OCI-LY7 (cell line): ENCODE data around the gene IDNK.

Source experiments
- EZH2phosphoT487 ChIP-seq: fragments of 200-600 bp; sonication (generic); IDR thresholded peaks from 2 replicates; pipeline ENCODE4 v1.6.1; 2018; ENCODE audit warnings: low read depth, borderline replicate concordance, mild to moderate bottlenecking, mixed run types, antibody characterized with exemption, low read length, moderate library complexity, mixed read lengths
- TF ChIP-seq, protein P1 (sequence below): fragments of 200-600 bp; sonication (generic); conservative IDR thresholded peaks from 2 replicates; pipeline ENCODE4 v1.5.1; 2014; ENCODE audit warnings: mild to moderate bottlenecking, antibody characterized with exemption, low read length, moderate library complexity, mixed read lengths

DNA sequence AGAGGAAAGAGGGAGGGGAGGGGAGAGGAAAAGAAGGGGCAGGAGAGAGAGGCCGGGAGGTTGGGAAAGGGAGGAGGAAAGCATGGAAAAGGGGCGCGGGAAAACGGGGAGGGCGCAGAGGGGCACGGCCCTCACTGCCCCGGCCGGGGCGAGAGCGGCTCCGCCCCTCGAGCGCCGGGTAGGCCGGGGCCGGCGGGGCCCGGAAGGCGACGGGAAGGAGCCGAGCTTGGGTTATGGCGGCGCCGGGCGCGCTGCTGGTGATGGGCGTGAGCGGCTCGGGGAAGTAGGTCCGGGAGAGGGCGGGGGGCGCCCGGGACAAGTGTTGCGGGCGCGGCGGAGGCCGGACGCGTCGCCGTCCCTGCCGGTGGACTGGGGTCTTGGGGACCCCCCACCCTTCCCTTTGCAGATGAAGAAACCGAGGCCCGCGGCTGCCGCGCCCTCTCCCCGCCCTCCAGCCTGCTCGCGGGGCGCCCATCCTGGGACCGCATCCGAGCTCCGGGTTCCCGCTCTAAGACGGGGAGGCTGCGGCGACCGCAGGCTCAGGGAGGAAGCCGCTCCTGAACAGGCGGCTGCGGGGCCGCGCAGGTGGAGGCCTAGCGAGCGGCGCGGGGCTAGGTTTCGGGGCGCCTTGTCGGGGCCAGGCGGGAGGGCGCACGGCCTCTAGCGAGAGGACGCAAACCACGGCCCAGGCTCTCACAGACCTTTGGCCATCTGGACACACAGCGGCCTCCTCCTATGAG is at the start of gene IDNK:
- TF ChIP-seq, protein P1, sequence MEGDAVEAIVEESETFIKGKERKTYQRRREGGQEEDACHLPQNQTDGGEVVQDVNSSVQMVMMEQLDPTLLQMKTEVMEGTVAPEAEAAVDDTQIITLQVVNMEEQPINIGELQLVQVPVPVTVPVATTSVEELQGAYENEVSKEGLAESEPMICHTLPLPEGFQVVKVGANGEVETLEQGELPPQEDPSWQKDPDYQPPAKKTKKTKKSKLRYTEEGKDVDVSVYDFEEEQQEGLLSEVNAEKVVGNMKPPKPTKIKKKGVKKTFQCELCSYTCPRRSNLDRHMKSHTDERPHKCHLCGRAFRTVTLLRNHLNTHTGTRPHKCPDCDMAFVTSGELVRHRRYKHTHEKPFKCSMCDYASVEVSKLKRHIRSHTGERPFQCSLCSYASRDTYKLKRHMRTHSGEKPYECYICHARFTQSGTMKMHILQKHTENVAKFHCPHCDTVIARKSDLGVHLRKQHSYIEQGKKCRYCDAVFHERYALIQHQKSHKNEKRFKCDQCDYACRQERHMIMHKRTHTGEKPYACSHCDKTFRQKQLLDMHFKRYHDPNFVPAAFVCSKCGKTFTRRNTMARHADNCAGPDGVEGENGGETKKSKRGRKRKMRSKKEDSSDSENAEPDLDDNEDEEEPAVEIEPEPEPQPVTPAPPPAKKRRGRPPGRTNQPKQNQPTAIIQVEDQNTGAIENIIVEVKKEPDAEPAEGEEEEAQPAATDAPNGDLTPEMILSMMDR: no peak
- no peak for TF ChIP-seq EZH2phosphoT487
